Mucosa of rectum (tissue), 2 donors: Measurements from ENCODE around the gene TESK1.
A peak's percentile ranks its signal among the peaks of the same experiment; 100 is the strongest.

Experiments
- H3K27ac ChIP-seq, 2 donors: one replicate each; pipeline ENCODE4 v1.7.0; 2013; ENCODE audit warnings: inconsistent platforms in 2 of 2, low read depth in 2 of 2, low read length in 2 of 2
- H3K27me3 ChIP-seq, 2 donors: one replicate each; pipeline ENCODE4 v1.7.0; 2013; ENCODE audit warnings: low read length in 2 of 2; ENCODE audit not compliant: control insufficient read depth in 2 of 2, insufficient read depth in 2 of 2
- H3K36me3 ChIP-seq, 2 donors: one replicate each; pipeline ENCODE4 v1.7.0; 2013; ENCODE audit warnings: low read length in 2 of 2; ENCODE audit not compliant: control insufficient read depth in 2 of 2, insufficient read depth in 2 of 2
- H3K4me1 ChIP-seq, 2 donors: one replicate each; pipeline ENCODE4 v1.7.0; 2013; ENCODE audit warnings: low read length in 2 of 2, mild to moderate bottlenecking in 1 of 2; ENCODE audit not compliant: control insufficient read depth in 2 of 2, insufficient read depth in 2 of 2
- H3K4me3 ChIP-seq, 2 donors: one replicate each; pipeline ENCODE4 v1.7.0; 2013; ENCODE audit warnings: low read length in 2 of 2
- H3K9ac ChIP-seq, 2 donors: one replicate each; pipeline ENCODE4 v1.7.0; 2013; ENCODE audit warnings: low read length in 2 of 2, low read depth in 1 of 2, mild to moderate bottlenecking in 1 of 2
- H3K9me3 ChIP-seq, 2 donors: one replicate each; pipeline ENCODE4 v1.7.0; 2013; ENCODE audit warnings: low read length in 2 of 2; ENCODE audit not compliant: control insufficient read depth in 2 of 2
- donor health status: healthy.
- donor health status: Normal muscosa, but diverticular disease.

TESK1 gene

DNA sequence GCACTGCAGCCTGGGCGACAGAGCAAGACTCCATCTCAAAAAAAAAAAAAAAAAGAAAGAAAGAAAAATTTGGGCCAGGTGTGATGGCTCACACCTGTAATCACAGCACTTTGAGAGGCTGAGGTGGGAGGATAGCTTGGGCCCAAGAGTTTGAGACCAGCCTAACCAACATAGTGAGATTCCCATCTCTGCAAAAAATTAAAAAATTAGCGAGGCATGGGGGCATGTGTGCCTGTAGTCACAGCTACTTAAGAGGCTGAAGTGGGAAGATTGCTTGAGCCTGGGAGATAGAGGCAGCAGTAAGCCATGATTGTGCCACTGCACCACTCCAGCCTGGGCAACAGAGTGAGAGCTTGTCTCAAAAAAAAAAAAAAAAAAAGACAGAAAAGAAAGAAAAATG lies 48.5 kb downstream of the TESK1 start:
- Histone ChIP-seq H3K36me3 (no peaks in the 10 kb centered on the region), H3K4me1 (peaks cover 18 to 21% of the 10 kb centered on the region in 2 donors), H3K9ac (no peak overlapping the region), H3K27ac (no peak overlapping the region), H3K27me3 (no peaks in the 10 kb centered on the region), H3K4me3 (no peak overlapping the region), H3K9me3 (no peaks in the 10 kb centered on the region)

DNA sequence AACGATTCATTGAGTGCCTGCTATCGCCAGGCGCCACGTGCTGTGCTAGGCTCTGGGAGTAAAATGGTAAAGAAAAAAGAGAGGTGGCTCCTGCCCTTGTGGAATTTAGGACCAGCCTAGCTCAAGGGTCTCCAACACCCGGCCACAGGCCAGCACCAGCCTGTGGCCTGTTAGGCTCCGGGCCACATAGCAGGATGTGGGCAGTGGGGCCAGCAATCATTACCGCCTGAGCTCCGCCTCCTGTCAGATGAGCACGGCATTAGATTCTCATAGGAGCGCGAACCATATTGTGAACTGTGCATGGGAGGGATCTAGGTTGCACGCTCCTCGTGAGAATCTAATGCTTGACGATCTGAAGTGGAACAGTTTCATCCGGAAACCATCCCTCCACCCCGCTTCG lies 51.3 kb downstream of the TESK1 start:
- H3K36me3 ChIP-seq: peaks cover 0 to 9% of the 10 kb centered on the region in 2 donors
- H3K27ac ChIP-seq: peak overlapping the region in 1 of 2 donors; percentile 99
- H3K27me3 ChIP-seq: no peaks in the 10 kb centered on the region

DNA sequence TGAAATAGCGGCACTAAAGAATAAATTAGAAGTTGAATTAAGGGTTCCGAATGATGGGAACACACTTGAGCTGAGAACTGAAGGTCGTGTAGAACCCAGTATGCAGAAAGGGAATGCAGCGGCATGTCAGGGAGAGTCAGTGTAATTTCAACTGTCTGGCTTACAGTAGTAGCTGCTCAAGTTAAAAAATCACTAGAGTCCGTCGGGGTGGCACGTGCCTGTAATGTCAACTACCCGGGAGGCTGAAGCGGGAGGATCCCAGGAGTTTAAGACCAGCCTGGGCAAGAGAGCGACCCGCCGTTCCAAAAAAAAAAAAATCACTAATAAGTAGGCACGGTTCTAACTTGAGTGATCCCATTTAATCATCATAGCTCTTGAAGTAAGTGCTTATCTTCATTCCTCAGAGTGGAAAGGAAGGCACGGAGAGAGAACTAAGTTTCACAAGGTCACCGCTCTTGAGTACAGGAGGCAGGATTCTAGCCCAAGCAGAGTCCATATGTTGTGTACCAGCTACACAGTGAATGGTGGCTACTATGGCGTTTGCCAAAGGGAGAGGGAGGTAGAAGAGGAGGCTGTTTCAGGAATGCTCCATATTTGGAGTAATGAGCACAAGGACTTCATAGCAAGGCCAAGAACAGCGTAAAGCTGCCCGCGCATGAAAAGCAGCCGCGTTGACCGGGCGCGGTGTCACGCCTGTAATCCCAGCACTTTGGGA lies 51.9 kb downstream of the TESK1 start:
- Histone ChIP-seq H3K9ac (peak overlapping the region; percentile 72 to 86), H3K36me3 (peaks cover 0 to 10% of the 10 kb centered on the region in 2 donors), H3K4me1 (peaks cover 35 to 39% of the 10 kb centered on the region in 2 donors)

More for the DNA sequence above, 51.3 kb downstream of the TESK1 start:
- no peak overlapping the region for H3K9ac ChIP-seq
- H3K9me3 ChIP-seq: no peaks in the 10 kb centered on the region
- no peak overlapping the region for H3K4me3 ChIP-seq
- peaks cover 32 to 37% of the 10 kb centered on the region in 2 donors for H3K4me1 ChIP-seq

DNA sequence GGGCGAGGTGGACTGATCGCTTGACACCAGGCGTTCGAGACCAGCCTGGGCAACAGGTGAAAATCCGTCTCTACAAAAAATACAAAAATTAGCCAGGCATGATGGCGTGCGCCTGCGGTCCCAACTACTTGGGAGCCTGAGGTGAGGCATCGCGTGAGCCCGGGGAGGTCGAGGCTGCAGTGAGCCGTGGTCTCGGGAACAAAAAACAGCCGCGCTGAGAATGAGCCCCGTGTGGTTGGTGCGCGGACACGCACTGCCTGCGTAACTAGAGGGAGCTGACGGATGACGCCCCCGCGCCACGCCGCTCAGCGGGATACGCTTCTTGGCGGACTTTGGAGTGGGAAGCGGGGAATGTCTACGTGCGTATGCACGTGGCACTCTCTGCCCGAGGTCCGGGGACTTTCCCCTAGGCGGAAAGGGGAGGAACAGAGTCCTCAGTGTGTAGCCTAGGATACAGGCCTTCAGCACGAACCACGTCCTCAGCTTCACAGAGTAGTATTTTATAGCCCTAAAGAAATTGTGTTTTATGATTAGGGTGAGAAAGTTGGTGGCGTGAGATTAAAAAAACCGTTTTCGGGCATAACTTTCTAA lies 52.6 kb downstream of the TESK1 start, which contains the start of gene RMRP:
RMRP (minus strand) TSS at position 474 of the 591 bp plus-strand sequence.
- Histone ChIP-seq H3K36me3 (peaks cover 0 to 13% of the 10 kb centered on the region in 2 donors), H3K4me3 (peak within 1 kb of the TSS; percentile 91 to 94), H3K4me1 (peaks cover 33 to 38% of the 10 kb centered on the region in 2 donors), H3K9ac (peak within 1 kb of the TSS; percentile 93 to 98), H3K9me3 (no peaks in the 10 kb centered on the region), H3K27ac (peak within 1 kb of the TSS; percentile 99), H3K27me3 (no peaks in the 10 kb centered on the region)

More for the DNA sequence above, 51.9 kb downstream of the TESK1 start:
- no peaks in the 10 kb centered on the region for H3K27me3 ChIP-seq
- no peaks in the 10 kb centered on the region for H3K9me3 ChIP-seq
- peak overlapping the region; percentile 99 for H3K27ac ChIP-seq
- H3K4me3 ChIP-seq: peak overlapping the region; percentile 63 to 91

DNA sequence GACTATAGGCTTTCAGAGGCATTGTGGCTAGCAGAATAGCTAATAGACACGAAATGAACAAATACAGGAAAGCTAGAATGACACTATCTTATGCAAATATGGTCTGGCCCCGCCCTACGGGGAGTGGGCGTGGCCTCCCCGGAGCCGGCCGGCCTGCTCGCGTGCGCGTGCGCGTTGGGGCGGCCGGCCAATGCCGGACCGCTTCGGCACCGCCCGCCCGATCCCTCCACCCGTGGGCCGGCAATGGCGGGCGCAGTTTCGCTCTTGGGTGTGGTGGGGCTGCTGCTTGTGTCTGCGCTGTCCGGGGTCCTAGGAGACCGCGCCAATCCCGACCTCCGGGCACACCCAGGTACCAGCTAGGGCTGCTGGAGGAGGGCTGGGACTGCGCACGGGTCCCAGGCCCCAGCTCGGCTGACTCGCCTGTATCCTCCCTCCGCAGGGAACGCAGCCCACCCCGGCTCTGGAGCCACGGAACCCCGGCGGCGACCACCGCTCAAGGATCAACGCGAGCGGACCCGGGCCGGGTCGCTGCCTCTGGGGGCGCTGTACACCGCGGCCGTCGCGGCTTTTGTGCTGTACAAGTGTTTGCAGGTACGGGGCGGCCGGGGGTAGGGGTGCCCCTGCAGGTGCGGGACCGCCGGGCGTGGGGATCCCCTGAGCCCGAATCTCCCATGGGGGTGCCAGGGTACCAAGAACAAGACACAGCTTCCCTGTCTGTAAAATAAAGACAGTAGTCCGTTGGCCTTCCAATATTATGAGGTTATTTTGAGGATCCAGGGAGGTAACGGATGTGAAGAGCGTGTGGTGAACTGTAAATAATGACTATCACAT lies 53.3 kb downstream of the TESK1 start, which contains the start of gene CCDC107:
CCDC107 (plus strand) TSS at position 156 of the 831 bp plus-strand sequence; CDS start at position 244, 88 bp downstream.
- peak within 1 kb of the TSS; percentile 93 to 98 for H3K9ac ChIP-seq
- no peaks in the 10 kb centered on the region for H3K9me3 ChIP-seq
- H3K4me1 ChIP-seq: peaks cover 33 to 35% of the 10 kb centered on the region in 2 donors
- peaks cover 0 to 13% of the 10 kb centered on the region in 2 donors for H3K36me3 ChIP-seq
- H3K4me3 ChIP-seq: peak within 1 kb of the TSS; percentile 91 to 94
- no peaks in the 10 kb centered on the region for H3K27me3 ChIP-seq
- peak within 1 kb of the TSS; percentile 99 for H3K27ac ChIP-seq

DNA sequence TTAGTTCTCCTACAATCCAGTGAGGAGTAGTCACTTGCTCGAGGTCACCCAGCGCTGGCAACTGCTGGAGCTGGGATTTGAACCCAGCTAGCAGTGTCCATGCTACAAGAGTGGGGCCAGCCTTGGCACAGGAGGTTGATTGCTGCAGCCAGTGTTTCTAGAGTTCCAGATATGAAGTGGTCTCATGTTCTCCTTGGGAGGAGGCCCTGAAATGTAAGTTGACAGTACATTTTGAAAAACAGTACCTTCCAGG lies 53.8 kb downstream of the TESK1 start:
- peak overlapping the region; percentile 91 to 94 for H3K4me3 ChIP-seq
- H3K27me3 ChIP-seq: no peaks in the 10 kb centered on the region
- H3K36me3 ChIP-seq: peaks cover 0 to 13% of the 10 kb centered on the region in 2 donors
- peak overlapping the region; percentile 99 for H3K27ac ChIP-seq
- H3K4me1 ChIP-seq: peaks cover 33 to 35% of the 10 kb centered on the region in 2 donors
- no peaks in the 10 kb centered on the region for H3K9me3 ChIP-seq
- H3K9ac ChIP-seq: peak overlapping the region; percentile 93 to 98

DNA sequence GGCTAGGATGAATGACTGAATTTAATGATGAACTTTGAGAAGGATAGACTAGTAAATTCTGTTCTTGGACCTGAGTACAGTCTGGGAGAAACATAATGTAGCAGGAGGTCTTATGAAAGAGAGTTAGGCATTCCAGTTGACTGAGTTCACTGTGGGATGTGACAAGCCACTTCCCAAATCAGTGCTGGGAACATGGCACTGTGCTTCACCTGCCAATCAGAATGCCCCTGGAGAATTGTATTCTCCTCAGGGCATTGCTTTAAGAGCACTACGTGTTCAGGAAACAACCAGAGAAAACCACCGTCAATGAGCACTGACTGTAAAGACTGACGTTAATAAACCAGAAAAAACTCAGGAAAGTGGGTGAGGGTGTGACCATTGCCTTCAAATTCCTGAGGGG lies 54.3 kb downstream of the TESK1 start:
- peak overlapping the region; percentile 99 for H3K27ac ChIP-seq
- peaks cover 0 to 13% of the 10 kb centered on the region in 2 donors for H3K36me3 ChIP-seq
- H3K4me3 ChIP-seq: peak overlapping the region; percentile 91 to 94
- H3K4me1 ChIP-seq: peaks cover 35 to 37% of the 10 kb centered on the region in 2 donors
- H3K27me3 ChIP-seq: no peaks in the 10 kb centered on the region
- H3K9me3 ChIP-seq: no peaks in the 10 kb centered on the region
- H3K9ac ChIP-seq: peak overlapping the region; percentile 93 to 98
